GM12878 (cell line): ENCODE data around the gene HLA-F.

Experiments used
- CEBPB ChIP-seq, 2 experiments: fragments of 150-350 bp in 1 of 2; IDR thresholded peaks; 2 replicates each; pipeline ENCODE4 v1.6.1; 2012 to 2014; ENCODE audit warnings: low read depth in 2 of 2, low read length in 2 of 2, borderline replicate concordance in 1 of 2, inconsistent platforms in 1 of 2
- CHD1 ChIP-seq: IDR thresholded peaks from 2 replicates; pipeline ENCODE4 v1.6.1; 2012; ENCODE audit warnings: low read depth, low read length, improper control_type of control experiment
- CTCF ChIP-seq, 3 experiments: IDR thresholded peaks in 2 of 3; conservative IDR thresholded peaks in 1 of 3; 2 replicates each; pipeline ENCODE4 v1.5.1; 2011; ENCODE audit warnings: low read depth in 3 of 3, low read length in 3 of 3, mild to moderate bottlenecking in 3 of 3, control low read depth in 2 of 3, moderate library complexity in 2 of 3, inconsistent platforms in 1 of 3, mixed read lengths in 1 of 3; ENCODE audit not compliant: control insufficient read depth in 2 of 3, insufficient read depth in 1 of 3; ENCODE audit errors: extremely low read depth in 1 of 3
- E4F1 ChIP-seq: fragments of 450-650 bp; IDR thresholded peaks from 2 replicates; pipeline ENCODE4 v1.6.1; 2018; ENCODE audit warnings: borderline replicate concordance, mild to moderate bottlenecking; ENCODE audit not compliant: partially characterized antibody
- MTA3 ChIP-seq: IDR thresholded peaks from 2 replicates; pipeline ENCODE4 v1.6.1; 2012; ENCODE audit warnings: low read length, inconsistent platforms, borderline replicate concordance
- NFIC ChIP-seq: IDR thresholded peaks from 2 replicates; pipeline ENCODE4 v1.6.1; 2012; ENCODE audit warnings: low read depth, mild to moderate bottlenecking, inconsistent platforms, low read length, moderate library complexity
- POLR2A ChIP-seq: IDR thresholded peaks from 2 replicates; pipeline ENCODE4 v1.6.1; 2011; ENCODE audit warnings: low read depth, mild to moderate bottlenecking, low read length
- POLR2AphosphoS5 ChIP-seq: IDR thresholded peaks from 2 replicates; pipeline ENCODE4 v1.6.1; 2011; ENCODE audit warnings: mild to moderate bottlenecking, low read length, inconsistent platforms
- RFX5 ChIP-seq: IDR thresholded peaks from 2 replicates; pipeline ENCODE4 v1.6.1; 2011; ENCODE audit warnings: low read depth, low read length, improper control_type of control experiment
- TAF1 ChIP-seq: IDR thresholded peaks from 2 replicates; pipeline ENCODE4 v1.6.1; 2011; ENCODE audit warnings: mild to moderate bottlenecking, low read depth, low read length, borderline replicate concordance
- WRNIP1 ChIP-seq: IDR thresholded peaks from 2 replicates; pipeline ENCODE4 v1.6.1; 2011; ENCODE audit warnings: low read depth, low read length, improper control_type of control experiment, borderline replicate concordance
- ZBTB4 ChIP-seq: fragments of 450-650 bp; formaldehyde crosslinking; IDR thresholded peaks from 2 replicates; pipeline ENCODE4 v1.4.0; 2022; ENCODE audit warnings: mild to moderate bottlenecking, moderate library complexity

- no peak for TF ChIP-seq CTCF (IDR thresholded peaks at IDR 0.05 in 2 of 3, conservative IDR thresholded peaks at IDR 0.05 in 1 of 3; ENCODE audit: control insufficient read depth in 2 of 3, extremely low read depth in 1 of 3, insufficient read depth in 1 of 3, low read depth in 3 of 3, low read length in 3 of 3)
- no peak for TF ChIP-seq CHD1
- TF ChIP-seq POLR2A = no peak
- TF ChIP-seq E4F1 = no peak
- no peak for TF ChIP-seq MTA3
- no peak for TF ChIP-seq NFIC
- no peak for TF ChIP-seq ZBTB4 (CRISPR knock-in tag)
- TF ChIP-seq TAF1 = no peak
- TF ChIP-seq WRNIP1 = no peak
- TF ChIP-seq CEBPB (IDR thresholded peaks at IDR 0.05; ENCODE audit: borderline replicate concordance in 1 of 2, low read depth in 2 of 2, low read length in 2 of 2) = no peak
- no peak for TF ChIP-seq POLR2AphosphoS5
- TF ChIP-seq RFX5 = no peak
These were observed 22.2 kb downstream of the HLA-F start for GRCh38 chr6:29745386-29745785.
